Activated CD8-positive, alpha-beta T cell treated with anti-CD3 and anti-CD28 coated beads for 36 hours (primary cell): ENCODE measurements around the gene MCL1. TPM values are rescaled to one million over a fixed set of nuclear protein-coding genes. Genes with fewer than 3 reads are reported as not detected.

Source experiments
- ATAC-seq: fragments of 200-7000 bp; cut with Tn5 transposase; one replicate; pipeline ENCODE4 v1.10.0; 2021; ENCODE audit warnings: mild to moderate bottlenecking, moderate library complexity
- CTCF ChIA-PET: fragments of 350-600 bp; sonication (Branson Sonifier 250); formaldehyde crosslinking; loops from one replicate; lab custom pipeline; 2021; ENCODE audit warnings: antibody characterized with exemption; lab: Charles Lee
- POLR2A ChIA-PET: fragments of 350-600 bp; sonication (Branson Sonifier 250); formaldehyde crosslinking; loops from one replicate; lab custom pipeline; 2021; ENCODE audit warnings: antibody characterized with exemption; lab: Charles Lee
- DNase-seq: peaks from one replicate; pipeline ENCODE4 v3.0.0-alpha.2; 2020
- H3K27ac Mint-ChIP-seq: one replicate; pipeline ENCODE4 v1.8.0; 2021; ENCODE audit warnings: mild to moderate bottlenecking, mixed read lengths
- H3K27me3 Mint-ChIP-seq: one replicate; pipeline ENCODE4 v1.8.0; 2021; ENCODE audit warnings: mixed read lengths
- H3K36me3 Mint-ChIP-seq: one replicate; pipeline ENCODE4 v1.8.0; 2021; ENCODE audit warnings: low read depth, mixed read lengths
- H3K4me1 Mint-ChIP-seq: one replicate; pipeline ENCODE4 v1.8.0; 2021; ENCODE audit warnings: low read depth, mixed read lengths
- H3K4me3 Mint-ChIP-seq: one replicate; pipeline ENCODE4 v1.8.0; 2021; ENCODE audit warnings: mild to moderate bottlenecking, moderate library complexity, mixed read lengths
- H3K9me3 Mint-ChIP-seq: one replicate; pipeline ENCODE4 v1.8.0; 2021; ENCODE audit warnings: mixed read lengths
- intact Hi-C: fragments of 100-400 bp; cut with micrococcal nuclease; formaldehyde crosslinking; loops from one replicate; pipeline ENCODE4 v1.10.0; 2022
- total RNA-seq, 2 experiments: library from RNA; stranded (reverse); gene quantifications; one replicate each; pipeline ENCODE4 v1.2.3, GENCODE V29; 2021
- TF ChIP-seq, protein P1 (sequence below): fragments of 200-600 bp; IDR thresholded peaks from one replicate; pipeline ENCODE4 v1.8.0; 2022; ENCODE audit warnings: antibody characterized with exemption, mild to moderate bottlenecking

Gene MCL1
- total RNA-seq, 2 experiments from 2014 or later, result 207 TPM

DNA sequence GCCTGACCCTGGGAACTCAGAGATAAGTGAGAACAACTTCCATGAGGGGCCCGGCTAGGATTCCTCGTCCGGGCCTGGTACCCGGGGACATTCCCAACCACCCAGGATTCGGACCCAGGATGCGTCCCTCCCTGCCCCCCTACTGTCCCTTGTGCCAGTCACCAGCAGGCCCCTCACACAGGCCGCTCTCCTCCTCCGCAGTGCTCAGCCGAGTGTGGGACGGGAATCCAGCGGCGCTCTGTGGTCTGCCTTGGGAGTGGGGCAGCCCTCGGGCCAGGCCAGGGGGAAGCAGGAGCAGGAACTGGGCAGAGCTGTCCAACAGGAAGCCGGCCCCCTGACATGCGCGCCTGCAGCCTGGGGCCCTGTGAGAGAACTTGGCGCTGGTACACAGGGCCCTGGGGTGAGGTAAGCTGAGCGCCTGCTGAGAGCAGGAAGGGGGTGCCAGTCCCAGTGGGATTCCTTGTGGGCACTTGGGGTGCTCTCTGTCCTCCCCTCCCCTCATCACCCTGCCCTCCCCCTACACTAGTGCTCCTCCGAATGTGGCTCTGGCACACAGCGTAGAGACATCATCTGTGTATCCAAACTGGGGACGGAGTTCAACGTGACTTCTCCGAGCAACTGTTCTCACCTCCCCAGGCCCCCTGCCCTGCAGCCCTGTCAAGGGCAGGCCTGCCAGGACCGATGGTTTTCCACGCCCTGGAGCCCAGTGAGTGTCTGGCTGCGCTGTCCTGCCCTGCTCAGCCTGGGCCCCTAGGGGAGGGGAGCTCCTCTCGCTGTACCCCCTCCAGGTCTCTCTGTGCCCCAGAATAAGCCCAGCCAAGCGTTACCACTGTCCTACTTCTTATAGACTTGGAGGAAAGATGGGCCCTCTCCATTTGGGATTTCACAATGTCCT, 20.4 kb downstream of the MCL1 start:
- Mint-ChIP-seq H3K27me3 (no peaks in the 10 kb centered on the region), H3K4me3 (no peak overlapping the region), H3K36me3 (no peaks in the 10 kb centered on the region), H3K4me1 (peaks cover 27% of the 10 kb centered on the region), H3K27ac (no peak overlapping the region), H3K9me3 (no peaks in the 10 kb centered on the region)
- TF ChIP-seq, protein P1, sequence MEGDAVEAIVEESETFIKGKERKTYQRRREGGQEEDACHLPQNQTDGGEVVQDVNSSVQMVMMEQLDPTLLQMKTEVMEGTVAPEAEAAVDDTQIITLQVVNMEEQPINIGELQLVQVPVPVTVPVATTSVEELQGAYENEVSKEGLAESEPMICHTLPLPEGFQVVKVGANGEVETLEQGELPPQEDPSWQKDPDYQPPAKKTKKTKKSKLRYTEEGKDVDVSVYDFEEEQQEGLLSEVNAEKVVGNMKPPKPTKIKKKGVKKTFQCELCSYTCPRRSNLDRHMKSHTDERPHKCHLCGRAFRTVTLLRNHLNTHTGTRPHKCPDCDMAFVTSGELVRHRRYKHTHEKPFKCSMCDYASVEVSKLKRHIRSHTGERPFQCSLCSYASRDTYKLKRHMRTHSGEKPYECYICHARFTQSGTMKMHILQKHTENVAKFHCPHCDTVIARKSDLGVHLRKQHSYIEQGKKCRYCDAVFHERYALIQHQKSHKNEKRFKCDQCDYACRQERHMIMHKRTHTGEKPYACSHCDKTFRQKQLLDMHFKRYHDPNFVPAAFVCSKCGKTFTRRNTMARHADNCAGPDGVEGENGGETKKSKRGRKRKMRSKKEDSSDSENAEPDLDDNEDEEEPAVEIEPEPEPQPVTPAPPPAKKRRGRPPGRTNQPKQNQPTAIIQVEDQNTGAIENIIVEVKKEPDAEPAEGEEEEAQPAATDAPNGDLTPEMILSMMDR, result no peak
- intact Hi-C loops, result no loop called here
- no peak for ATAC-seq
- no peak for DNase-seq
- POLR2A ChIA-PET, result interaction anchor here (0.6 to 24.5 kb wide), 4 partner anchors 7 to 57 kb away, joined by 4 to 678 read pairs (median 274); partner anchors contain the start of genes ADAMTSL4, ENSA and MCL1
- CTCF ChIA-PET, result interaction anchor here (0.6 to 11.2 kb wide), 19 partner anchors 9 to 447 kb away, joined by 3 to 324 read pairs (median 8); partner anchors contain the start of genes ADAMTSL4, CA14, ENSA and FALEC

GRCh38 chr1:150558303-150558704, 21.1 kb downstream of the MCL1 start:
- TF ChIP-seq, protein P1, result no peak

GRCh38 chr1:150557813-150558212, 21.6 kb downstream of the MCL1 start:
- no peaks in the 10 kb centered on the region for H3K27me3 Mint-ChIP-seq
- POLR2A ChIA-PET, result interaction anchor here (15.7 to 24.5 kb wide), 2 partner anchors 18 to 58 kb away, joined by 542 to 678 read pairs; partner anchors contain the start of genes ENSA and MCL1
- peaks cover 15% of the 10 kb centered on the region for H3K4me1 Mint-ChIP-seq
- no peaks in the 10 kb centered on the region for H3K9me3 Mint-ChIP-seq
- no peak overlapping the region for H3K4me3 Mint-ChIP-seq
- intact Hi-C loops, result no loop called here
- CTCF ChIA-PET, result interaction anchor here (0.8 to 11.2 kb wide), 3 partner anchors 7 to 63 kb away, joined by 3 to 324 read pairs (median 45); partner anchors contain the start of genes ADAMTSL4 and ENSA
- no peaks in the 10 kb centered on the region for H3K36me3 Mint-ChIP-seq
- no peak overlapping the region for H3K27ac Mint-ChIP-seq
- DNase-seq (no peak), ATAC-seq (no peak)
- TF ChIP-seq, protein P1, result no peak

More at GRCh38 chr1:150558303-150558704, 21.1 kb downstream of the MCL1 start:
- DNase-seq (no peak), ATAC-seq (no peak)
- no peaks in the 10 kb centered on the region for H3K36me3 Mint-ChIP-seq
- ChIA-PET CTCF (interaction anchor here (0.8 to 11.2 kb wide), 8 partner anchors 8 to 448 kb away, joined by 3 to 324 read pairs (median 10); partner anchors contain the start of genes ADAMTSL4, ENSA, MCL1 and MINDY1), POLR2A (interaction anchor here (15.7 to 24.5 kb wide), 2 partner anchors 18 to 58 kb away, joined by 542 to 678 read pairs; partner anchors contain the start of genes ENSA and MCL1)
- intact Hi-C loops, result no loop called here
- H3K9me3 Mint-ChIP-seq, result no peaks in the 10 kb centered on the region
- no peak overlapping the region for H3K4me3 Mint-ChIP-seq
- peaks cover 20% of the 10 kb centered on the region for H3K4me1 Mint-ChIP-seq
- no peaks in the 10 kb centered on the region for H3K27me3 Mint-ChIP-seq
- H3K27ac Mint-ChIP-seq, result no peak overlapping the region

DNA sequence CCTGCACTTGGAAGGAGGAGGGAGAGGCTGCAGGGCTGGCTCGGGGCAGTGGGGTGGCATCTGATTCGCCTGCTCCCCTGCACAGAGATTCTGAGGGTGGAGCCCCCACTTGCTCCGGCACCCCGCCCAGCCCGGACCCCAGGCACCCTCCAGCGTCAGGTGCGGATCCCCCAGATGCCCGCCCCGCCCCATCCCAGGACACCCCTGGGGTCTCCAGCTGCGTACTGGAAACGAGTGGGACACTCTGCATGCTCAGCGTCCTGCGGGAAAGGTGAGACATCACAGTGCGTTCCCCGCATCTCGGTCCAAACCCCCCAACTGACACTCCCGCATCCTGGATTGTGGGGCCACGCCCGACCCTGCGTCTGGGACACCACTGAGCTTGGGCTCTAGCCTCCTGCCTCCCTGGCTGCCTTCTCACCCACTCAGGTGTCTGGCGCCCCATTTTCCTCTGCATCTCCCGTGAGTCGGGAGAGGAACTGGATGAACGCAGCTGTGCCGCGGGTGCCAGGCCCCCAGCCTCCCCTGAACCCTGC, 22.3 kb downstream of the MCL1 start:
- TF ChIP-seq, protein P1, result no peak
- Mint-ChIP-seq H3K36me3 (no peaks in the 10 kb centered on the region), H3K27ac (no peak overlapping the region), H3K27me3 (no peaks in the 10 kb centered on the region), H3K4me1 (peaks cover 18% of the 10 kb centered on the region), H3K9me3 (no peaks in the 10 kb centered on the region), H3K4me3 (no peak overlapping the region)
- intact Hi-C loops, result no loop called here
- POLR2A ChIA-PET, result interaction anchor here (15.7 to 24.5 kb wide), 2 partner anchors 19 to 59 kb away, joined by 542 to 678 read pairs; partner anchors contain the start of genes ENSA and MCL1
- DNase-seq, result no peak
- CTCF ChIA-PET, result no interaction called here
- no peak for ATAC-seq
